MM.1S (cell line): ENCODE measurements around the gene GPR180.

Experiments
- CTCF ChIP-seq: fragments of 300-600 bp; sonication (generic); IDR thresholded peaks from 2 replicates; pipeline ENCODE4 v1.5.1; 2016; ENCODE audit warnings: antibody characterized with exemption, low read length, mixed read lengths
- EZH2 ChIP-seq: fragments of 300-600 bp; sonication (generic); optimal IDR thresholded peaks from 2 replicates; pipeline ENCODE3; 2017; ENCODE audit warnings: low read depth, mild to moderate bottlenecking, antibody characterized with exemption, low read length, mixed read lengths
- EZH2phosphoT487 ChIP-seq: fragments of 300-600 bp; sonication (generic); IDR thresholded peaks from 2 replicates; pipeline ENCODE4 v1.6.1; 2018; ENCODE audit warnings: antibody characterized with exemption, low read length

- TF ChIP-seq CTCF (no peak), EZH2phosphoT487 (no peak), EZH2 (no peak)
Observed at GRCh38 chr13:94632226-94632980, 30.7 kb downstream of the GPR180 start.
